ENCODE measurements around the gene AHI1. TPM values are rescaled to one million over a fixed set of nuclear protein-coding genes. Genes with fewer than 3 reads are reported as not detected.

AHI1 gene
- total and polyA plus RNA-seq, 2 of the 13 experiments (the other 11 are each of a cell fraction or from before 2014, with no cell fraction given): 7.2 to 18.6 TPM

DNA sequence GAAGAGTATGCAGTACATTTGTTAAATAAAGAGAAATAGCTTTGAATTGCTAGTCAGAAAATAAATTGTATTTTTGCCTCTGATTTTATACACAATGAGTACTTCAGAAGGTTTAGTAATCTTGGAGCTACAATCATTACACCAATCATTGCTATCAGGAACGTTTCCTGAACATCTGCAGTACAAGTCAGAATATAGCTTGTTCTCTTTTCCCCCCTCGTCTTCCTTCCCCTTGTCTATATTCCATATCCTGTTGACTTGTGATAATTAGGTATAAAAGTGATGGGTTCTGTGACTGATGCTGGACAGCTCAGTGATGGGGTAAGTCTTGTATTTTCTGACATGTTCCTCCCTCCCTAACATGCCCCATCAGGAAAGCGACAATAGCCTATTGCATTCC is 94.0 kb downstream of the AHI1 start:
- no peaks in the 10 kb centered on the region for H3K4me1 ChIP-seq (ENCODE audit: insufficient read depth, low read length)
- no peaks in the 10 kb centered on the region for H3K79me2 ChIP-seq (ENCODE audit: insufficient read depth, low read length)
- intact Hi-C loops (cut with micrococcal nuclease; ENCODE audit: unreplicated experiment): loop anchor here (5.0 kb wide), 1 partner anchor 1599 kb away; no protein-coding TSS in a partner anchor
- H3K27ac ChIP-seq (ENCODE audit: extremely low read length, insufficient read depth, low read length): no peak overlapping the region
- WGBS (ENCODE audit: low lambda C conversion rate): 87% methylated on average over 3 of the region's 3 CpGs
- no peak overlapping the region for H3K4me3 ChIP-seq (replicated peaks in 1 of 3; ENCODE audit: insufficient read depth in 1 of 3, low read depth in 2 of 3, low read length in 3 of 3)
- no peak overlapping the region for H3K4me2 ChIP-seq (ENCODE audit: low read depth, low read length)
- no peak overlapping the region for H2AFZ ChIP-seq (ENCODE audit: low read length)
- ATAC-seq: no peak
- no peak overlapping the region for H3K9ac ChIP-seq (ENCODE audit: insufficient read depth, low read depth, low read length)
- H4K20me1 ChIP-seq (ENCODE audit: insufficient read depth, low read length): no peaks in the 10 kb centered on the region
- no peaks in the 10 kb centered on the region for H3K27me3 ChIP-seq (ENCODE audit: control insufficient read depth in 1 of 2, insufficient read depth in 2 of 2, low read length in 2 of 2)
- DNase-seq (ENCODE audit: low spot score): no peak
- H3K36me3 ChIP-seq (replicated peaks in 1 of 2; ENCODE audit: control insufficient read depth in 1 of 2, insufficient read depth in 2 of 2, low read length in 2 of 2): 0 out of 5 replicates have a peak, but pooled peaks cover 0 to under 1% of the 10 kb centered on the region in 2 experiments
- no TSS peak for BruUV-seq (replicated peaks)
- FAIRE-seq: no peak
- H3K9me3 ChIP-seq (ENCODE audit: low read length): no peaks in the 10 kb centered on the region
- POLR2A ChIA-PET: no interaction called here
- TF ChIP-seq ZNF12 (CRISPR knock-in tag; IDR thresholded peaks at IDR 0.05): no peak
- TF ChIP-seq FOSL2 (CRISPR knock-in tag; IDR thresholded peaks at IDR 0.05): no peak
- TF ChIP-seq SOX13 (IDR thresholded peaks at IDR 0.05): no peak
- TF ChIP-seq SOX13 (CRISPR knock-in tag; conservative IDR thresholded peaks at IDR 0.05 in 1 of 2, IDR thresholded peaks at IDR 0.05 in 1 of 2): no peak
- TF ChIP-seq POLR2G (IDR thresholded peaks at IDR 0.05; ENCODE audit: low read depth, low read length): no peak
- TF ChIP-seq FOSL1 (CRISPR knock-in tag; IDR thresholded peaks at IDR 0.05; ENCODE audit: borderline replicate concordance): no peak
- no peak for TF ChIP-seq ZNF296 (CRISPR knock-in tag; conservative IDR thresholded peaks at IDR 0.05)
- TF ChIP-seq, protein P1, sequence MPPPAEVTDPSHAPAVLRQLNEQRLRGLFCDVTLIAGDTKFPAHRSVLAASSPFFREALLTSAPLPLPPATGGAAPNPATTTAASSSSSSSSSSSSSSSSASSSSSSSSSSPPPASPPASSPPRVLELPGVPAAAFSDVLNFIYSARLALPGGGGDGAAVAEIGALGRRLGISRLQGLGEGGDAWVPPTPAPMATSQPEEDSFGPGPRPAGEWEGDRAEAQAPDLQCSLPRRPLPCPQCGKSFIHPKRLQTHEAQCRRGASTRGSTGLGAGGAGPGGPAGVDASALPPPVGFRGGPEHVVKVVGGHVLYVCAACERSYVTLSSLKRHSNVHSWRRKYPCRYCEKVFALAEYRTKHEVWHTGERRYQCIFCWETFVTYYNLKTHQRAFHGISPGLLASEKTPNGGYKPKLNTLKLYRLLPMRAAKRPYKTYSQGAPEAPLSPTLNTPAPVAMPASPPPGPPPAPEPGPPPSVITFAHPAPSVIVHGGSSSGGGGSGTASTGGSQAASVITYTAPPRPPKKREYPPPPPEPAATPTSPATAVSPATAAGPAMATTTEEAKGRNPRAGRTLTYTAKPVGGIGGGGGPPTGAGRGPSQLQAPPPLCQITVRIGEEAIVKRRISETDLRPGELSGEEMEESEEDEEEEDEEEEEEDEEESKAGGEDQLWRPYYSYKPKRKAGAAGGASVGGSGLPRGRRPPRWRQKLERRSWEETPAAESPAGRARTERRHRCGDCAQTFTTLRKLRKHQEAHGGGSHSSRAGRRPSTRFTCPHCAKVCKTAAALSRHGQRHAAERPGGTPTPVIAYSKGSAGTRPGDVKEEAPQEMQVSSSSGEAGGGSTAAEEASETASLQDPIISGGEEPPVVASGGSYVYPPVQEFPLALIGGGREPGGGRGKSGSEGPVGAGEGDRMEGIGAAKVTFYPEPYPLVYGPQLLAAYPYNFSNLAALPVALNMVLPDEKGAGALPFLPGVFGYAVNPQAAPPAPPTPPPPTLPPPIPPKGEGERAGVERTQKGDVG (CRISPR knock-in tag; IDR thresholded peaks at IDR 0.05; ENCODE audit: borderline replicate concordance): no peak
- TF ChIP-seq ATF7-NPFF (CRISPR knock-in tag; IDR thresholded peaks at IDR 0.05; ENCODE audit: low read depth): no peak
- TF ChIP-seq GMEB2 (CRISPR knock-in tag; IDR thresholded peaks at IDR 0.05; ENCODE audit: low read depth): no peak
- no peak for TF ChIP-seq NKX3-1 (CRISPR knock-in tag; IDR thresholded peaks at IDR 0.05)
- no peak for TF ChIP-seq ZNF230 (CRISPR knock-in tag; IDR thresholded peaks at IDR 0.05)
- no peak for TF ChIP-seq DR1 (CRISPR knock-in tag; IDR thresholded peaks at IDR 0.05)
- CTCF ChIA-PET (ENCODE audit: low intra/inter-chr PET ratio, low total read pairs): no interaction called here
- in situ Hi-C loops (cut with HindIII; ENCODE audit: extremely low pct_ligation_motif_present, low pct_unique_long_range_greater_than_20kb): no loop called here
